SHP77 treated with DMSO at 0.1 percent for 48 hours (cell line): ENCODE measurements around the gene RTN4RL2.

ENCODE experiments used
- DNase-seq: peaks from one replicate; lab custom pipeline; 2025; lab: John Stamatoyannopoulos, UW

RTN4RL2 gene

DNA sequence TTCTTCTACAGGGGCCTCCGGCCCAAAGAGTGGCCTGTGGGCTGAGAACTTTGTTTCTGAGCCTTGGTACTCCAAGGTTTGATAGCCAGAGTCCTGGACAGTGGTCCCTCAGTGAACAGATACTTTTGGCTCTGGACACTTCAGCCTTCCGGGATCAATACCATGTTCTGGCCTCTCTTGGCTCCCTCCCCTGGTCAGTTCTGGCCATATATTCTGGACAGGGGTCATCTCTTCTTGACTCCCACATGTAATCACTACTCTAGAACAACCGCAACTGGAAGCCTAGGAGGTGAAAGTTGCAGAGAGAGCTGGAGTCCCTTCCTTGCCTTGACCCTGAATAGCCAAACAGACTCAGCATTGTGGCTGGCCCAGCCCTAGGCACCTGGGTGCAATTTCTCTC, 2.3 kb downstream of the RTN4RL2 start:
- DNase-seq = no peak

DNA sequence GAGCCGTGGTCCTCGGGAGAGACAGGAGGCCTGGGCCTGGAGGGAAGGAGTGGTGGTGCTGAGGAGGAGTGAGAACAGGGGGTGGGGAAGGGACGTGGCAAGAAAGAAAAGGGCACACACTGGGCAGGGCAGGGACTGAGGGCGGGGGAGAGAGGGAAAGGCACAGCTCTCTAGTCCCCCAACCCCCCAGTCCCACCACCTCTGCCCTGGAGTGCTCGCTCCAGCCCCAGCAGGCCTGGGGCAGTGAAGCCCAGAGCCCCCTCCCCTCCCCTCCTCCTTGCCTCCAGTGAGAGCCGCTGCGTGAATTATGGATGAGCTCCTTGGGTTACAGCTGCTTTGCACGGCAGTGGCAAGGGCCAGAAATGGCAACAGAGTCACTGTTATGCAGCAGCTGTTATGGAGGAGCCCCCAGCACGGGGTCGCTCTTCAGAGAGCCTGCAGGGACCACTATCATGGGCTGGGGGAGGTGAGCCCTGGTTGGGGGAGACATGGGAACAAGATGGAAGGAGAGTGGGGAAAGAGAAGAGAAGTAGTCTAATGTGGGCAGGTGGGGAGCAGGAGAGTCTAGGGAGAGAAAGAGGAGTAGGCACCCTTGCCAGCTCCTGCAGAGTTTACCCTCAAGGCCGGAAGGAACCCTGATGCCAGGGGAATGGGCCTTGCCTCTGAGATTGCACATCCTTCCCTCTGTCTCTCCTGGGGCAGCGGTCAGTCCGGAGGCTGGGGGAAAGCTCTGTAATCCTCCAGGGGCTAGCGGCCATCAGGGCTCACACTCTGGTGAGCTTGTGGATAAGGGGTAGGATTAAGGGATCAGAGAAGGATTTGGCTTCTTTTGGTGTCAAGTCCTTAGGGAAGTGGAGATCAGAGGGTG, 3.6 kb downstream of the RTN4RL2 start:
- no peak for DNase-seq

DNA sequence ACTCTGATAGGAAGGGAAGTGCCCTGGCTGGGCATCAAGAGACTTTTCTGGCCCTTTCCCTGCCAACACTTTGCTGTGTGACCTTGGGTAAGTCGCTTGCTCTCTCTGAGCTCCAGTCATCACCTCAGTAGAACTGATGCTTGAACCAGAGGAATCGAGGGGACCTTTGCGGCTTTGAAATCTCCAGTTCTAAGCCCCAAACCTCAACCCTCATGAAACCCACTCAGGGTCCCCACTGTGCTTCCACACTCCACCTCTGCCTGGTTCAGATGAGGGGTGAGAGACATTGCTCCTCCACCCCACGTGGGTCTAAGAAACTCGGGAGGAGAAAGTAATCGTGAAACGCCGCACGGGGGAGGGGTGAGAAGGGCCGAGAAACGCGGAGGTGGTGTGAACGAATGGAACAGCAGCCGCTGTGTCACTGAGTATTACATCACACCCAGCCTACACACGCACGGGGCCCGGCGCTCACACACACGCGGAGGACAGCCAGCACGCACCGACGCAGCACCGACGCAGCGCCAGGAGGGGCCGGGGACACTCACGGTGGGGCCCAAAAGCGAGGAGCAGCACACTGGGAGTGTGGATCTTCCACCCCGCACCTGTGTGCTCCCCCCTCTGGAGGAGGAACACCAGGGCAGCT, 4.3 kb downstream of the RTN4RL2 start:
- no peak for DNase-seq

DNA sequence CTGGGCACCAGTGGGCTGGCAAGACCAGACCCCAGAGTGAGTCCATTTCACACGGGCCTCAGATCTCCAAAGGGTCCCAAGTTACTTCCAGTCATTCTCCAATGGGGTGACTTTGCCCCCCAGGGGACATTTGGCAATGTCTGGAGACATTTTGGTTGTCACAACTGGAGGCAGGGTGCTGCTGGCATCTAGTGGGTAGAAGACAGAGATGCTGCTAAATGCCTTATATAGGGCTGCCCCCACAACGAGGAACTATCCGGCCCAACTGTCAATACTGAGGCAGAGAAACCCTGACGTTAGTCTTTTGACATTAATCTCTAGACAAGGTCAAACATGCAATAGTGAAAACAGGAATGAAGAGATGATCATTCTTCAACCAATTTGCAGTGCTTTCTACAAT, 6.4 kb downstream of the RTN4RL2 start:
- DNase-seq = no peak

DNA sequence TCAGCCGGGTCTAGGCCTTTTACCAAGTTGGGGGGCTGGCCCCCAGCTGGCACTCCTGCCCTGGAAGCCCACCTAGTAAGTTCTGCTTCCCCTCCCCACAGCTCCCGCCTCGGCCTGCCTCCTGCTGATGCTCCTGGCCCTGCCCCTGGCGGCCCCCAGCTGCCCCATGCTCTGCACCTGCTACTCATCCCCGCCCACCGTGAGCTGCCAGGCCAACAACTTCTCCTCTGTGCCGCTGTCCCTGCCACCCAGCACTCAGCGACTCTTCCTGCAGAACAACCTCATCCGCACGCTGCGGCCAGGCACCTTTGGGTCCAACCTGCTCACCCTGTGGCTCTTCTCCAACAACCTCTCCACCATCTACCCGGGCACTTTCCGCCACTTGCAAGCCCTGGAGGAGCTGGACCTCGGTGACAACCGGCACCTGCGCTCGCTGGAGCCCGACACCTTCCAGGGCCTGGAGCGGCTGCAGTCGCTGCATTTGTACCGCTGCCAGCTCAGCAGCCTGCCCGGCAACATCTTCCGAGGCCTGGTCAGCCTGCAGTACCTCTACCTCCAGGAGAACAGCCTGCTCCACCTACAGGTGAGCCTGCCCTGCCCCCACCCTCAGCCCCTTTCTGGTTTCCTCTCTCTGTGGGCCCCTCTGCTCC, 7.3 kb downstream of the RTN4RL2 start:
- DNase-seq = no peak

DNA sequence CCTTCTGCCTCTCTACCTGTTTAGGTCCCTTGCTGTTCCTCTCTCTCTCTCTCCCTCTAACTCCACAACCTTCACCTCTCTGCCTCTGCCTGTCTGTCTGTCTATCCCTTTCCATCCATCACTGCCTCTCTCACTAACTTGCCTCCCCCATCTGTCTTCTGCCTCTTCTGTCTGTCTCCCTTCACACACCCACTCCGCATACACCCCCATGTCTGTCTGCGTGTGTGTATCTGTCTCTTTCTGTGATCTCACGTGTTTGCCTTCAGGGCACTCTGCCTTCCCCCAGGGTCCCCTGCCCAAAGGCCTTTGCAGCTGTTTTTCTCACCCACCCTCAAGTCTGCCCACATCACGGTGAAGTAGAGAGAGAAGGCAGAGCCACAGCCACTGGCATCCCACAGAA, 7.9 kb downstream of the RTN4RL2 start:
- no peak for DNase-seq

DNA sequence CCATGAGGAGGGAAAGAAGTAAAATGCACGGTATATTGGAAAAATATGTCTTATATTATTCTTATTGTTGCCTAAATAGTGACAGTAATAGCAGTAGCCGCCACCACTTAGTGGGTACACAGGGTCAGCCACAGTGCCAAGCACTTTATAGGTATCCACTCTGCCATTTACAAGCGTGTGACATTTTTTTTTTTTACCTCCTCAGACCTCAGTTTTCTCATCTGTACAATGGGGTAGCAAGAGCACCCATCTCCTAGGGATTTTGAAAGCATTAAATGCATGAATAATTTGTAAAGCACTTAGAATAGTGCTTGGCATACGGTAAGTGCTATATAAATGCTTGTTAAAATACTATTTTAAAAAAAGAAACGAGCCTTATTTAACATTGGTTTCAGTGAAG, 8.9 kb downstream of the RTN4RL2 start:
- no peak for DNase-seq

DNA sequence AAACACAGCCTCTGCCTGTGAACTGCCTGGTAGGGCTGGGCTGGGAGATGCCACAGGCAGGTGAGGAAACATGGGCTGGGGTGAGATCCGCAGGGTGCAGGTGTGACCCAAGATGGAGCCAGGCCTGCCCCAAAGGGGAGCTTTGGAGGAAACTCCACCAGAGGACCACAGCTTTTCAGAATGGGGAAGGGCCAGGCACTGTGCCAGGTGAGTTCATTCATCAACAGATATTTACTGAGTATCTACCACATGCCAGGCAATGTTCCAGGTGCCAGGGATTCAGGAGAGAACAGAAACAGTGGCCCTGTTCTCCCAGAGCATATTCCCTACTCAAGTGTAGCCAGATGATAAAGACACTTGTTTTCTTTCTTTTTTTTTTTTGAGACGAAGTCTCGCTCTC, 11.2 kb downstream of the RTN4RL2 start:
- DNase-seq = no peak

DNA sequence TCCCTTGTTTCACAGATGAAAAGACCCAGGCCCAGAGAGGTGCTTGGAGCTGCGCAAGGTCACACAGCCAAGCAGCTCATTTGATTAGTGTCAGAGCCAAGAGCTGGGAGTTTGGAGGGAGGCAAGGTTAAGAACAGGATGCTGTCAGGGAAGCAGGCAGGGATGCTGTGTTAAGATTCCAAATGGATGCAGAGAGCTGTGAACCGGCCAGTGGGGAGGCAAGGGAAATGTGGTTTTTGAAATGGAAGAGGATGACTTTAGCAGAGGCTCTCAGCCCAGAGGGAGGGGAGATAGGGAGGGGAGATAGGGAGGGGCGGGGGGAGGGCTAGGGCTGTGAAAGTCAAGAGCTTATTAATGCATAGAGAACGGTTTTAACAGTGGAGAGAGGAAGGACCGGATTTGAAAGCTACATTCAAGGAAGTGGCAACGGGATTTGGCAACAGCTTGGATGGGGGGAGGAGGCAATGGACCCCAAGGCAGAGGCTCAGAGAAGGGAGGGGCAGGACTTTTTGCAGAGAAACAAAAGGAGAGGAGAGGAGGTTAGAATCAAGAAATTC, 13.0 kb downstream of the RTN4RL2 start:
- no peak for DNase-seq

DNA sequence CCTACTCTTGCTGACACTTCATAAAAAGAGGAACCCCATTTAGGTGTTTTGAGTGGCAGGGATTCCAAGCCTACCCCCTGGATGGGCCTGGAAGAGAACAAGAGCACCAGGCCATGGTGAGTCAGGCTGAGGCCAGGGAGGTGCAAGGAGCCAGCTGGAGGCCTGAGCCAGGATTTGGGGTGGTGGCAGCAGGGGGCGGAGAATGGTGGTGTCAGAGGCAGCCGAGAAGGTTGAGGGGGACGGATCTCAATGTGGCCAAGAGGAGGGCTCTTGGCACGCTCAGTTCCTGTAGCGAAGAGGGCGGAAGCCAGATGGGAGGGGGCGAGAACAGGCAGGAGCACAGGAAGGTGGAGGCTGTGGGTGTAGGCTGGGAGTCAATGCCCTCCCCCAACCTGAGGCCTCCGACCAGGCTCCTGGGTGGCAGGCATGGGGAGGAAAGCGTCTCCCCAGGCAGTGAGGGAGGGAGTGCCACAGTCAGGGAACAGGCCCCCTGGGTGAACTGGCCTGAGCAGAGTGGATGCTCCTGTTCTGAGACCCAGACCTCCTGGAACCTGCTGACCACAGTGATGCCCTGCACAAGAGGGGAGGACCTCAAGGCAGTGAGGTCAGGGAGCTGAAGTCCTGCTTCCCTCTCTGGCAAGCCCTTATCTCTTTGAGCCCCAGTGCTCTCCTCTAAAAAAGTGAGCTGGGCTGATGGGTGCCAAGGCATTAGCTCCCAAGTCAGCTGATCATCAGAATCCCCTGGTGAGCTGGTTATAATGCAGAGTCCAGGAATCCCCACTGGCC, 13.9 kb downstream of the RTN4RL2 start:
- DNase-seq = no peak

DNA sequence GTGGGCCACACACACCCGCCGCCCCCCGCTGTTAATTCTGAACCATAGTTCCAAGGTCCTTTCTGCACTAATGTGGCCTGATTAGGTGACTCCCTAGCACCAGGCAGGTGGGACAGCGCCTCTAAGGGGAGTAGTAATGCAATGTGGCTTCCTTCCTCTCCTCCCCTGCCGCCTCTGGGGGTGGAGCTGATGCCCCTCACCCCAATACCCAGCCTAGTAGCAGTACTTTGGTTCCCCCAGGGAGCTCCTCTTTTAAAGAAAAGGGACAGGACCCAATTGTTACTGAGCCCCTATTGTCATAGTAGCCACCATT, 14.4 kb downstream of the RTN4RL2 start:
- no peak for DNase-seq

DNA sequence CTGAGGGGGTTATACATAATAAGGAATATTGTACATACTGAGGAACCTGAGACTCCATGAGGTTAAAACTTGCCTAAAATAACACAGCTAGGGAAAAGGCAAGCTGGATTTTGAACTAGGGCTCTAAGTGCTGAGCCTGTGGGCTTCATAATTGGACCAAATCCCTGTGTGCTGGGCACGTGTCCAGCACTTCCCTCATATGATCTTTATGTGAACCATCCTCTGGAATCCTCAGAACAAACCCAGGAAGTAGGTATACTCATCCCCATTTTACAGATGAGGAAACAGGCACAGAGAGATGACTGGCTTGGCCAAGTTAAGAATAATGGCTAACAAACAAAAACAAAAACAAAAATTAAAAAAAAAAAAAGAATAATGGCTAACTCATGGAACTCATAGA, 14.9 kb downstream of the RTN4RL2 start:
- no peak for DNase-seq

DNA sequence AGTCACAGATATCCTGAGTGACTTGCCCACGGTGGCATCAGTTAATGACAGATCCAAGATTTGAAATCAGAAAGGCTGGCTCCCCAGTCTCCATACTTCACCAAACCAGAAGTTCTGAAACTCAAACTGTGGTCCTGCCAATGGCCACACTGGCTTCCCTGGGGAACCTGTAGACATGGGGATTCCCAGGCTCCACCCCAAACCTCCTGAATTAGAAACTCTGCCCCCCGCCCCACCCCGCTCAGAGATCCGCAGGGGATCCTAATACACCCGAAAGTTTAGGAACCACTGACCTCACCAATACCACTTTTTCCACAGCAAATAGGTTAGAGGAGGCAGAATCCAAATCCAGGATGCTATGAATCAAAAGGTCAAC, 15.3 kb downstream of the RTN4RL2 start:
- DNase-seq = no peak

DNA sequence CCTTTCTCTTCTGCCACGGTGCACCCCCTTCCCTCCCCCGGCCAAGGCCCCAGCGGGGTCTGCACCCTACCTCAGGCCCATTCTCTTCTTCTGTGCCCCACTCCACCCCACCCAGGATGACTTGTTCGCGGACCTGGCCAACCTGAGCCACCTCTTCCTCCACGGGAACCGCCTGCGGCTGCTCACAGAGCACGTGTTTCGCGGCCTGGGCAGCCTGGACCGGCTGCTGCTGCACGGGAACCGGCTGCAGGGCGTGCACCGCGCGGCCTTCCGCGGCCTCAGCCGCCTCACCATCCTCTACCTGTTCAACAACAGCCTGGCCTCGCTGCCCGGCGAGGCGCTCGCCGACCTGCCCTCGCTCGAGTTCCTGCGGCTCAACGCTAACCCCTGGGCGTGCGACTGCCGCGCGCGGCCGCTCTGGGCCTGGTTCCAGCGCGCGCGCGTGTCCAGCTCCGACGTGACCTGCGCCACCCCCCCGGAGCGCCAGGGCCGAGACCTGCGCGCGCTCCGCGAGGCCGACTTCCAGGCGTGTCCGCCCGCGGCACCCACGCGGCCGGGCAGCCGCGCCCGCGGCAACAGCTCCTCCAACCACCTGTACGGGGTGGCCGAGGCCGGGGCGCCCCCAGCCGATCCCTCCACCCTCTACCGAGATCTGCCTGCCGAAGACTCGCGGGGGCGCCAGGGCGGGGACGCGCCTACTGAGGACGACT, 15.9 kb downstream of the RTN4RL2 start:
- DNase-seq = no peak

DNA sequence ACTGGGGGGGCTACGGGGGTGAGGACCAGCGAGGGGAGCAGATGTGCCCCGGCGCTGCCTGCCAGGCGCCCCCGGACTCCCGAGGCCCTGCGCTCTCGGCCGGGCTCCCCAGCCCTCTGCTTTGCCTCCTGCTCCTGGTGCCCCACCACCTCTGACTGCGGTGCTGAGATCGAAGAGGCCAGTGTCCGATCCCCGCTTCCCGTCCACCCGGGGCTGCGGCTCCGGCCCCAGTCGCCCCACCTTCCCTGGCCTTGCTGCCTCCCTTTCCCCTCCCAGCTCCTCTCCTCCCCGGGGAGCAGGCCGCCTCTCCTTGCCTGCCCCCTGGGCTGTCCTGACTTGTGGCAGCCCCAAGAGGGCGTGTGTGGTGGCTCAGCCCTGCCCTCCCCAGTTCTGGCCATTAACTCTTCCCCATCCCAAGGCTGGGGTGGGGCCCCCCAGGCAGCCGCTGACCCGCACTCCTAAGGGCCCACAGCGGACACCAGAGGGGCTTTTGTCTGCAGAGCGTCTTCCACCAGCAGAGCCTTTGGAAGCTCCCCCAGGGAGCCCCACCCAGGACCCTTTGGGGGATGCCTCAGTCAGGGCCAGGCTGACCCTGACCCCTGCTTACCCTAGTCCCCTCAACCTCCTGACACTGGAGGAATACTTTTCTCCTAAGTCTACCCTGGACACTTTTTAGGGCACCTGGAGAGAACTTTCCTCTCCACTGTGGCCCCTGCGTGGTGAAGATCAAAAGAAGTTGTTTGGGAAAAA, 16.6 kb downstream of the RTN4RL2 start:
- DNase-seq = no peak

DNA sequence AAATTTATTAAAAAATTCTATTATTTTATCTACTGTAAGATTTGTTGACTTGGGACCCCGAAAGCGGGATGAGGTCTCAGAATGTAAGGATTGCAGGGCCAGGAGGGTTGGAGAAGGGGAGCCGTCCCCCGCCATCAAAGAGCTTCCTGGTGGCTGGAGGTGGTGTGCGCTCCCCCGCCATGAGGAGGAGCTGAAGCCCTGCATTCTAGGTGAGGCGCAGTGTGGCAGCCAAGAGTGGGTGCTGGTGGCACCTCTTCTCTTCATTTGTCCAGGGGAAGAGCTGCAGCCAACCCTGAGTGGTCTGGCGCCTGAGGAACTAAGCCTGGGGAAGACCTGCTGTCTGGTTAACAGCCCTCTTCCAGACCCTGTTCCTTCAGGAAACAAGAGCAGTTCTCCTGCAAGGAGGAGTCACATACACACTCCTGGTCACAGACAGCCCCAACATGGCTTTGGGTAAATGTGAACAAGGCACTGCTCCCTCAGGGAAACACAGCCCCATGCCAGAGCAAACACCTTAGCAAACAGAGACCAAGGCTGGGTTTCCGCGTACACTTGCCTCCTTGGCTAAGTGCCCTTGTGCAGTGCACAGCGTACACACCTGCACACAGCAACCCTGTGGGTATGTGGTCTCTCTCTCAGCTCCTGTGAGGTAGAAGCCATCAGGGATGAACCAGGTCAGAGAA, 17.3 kb downstream of the RTN4RL2 start:
- no peak for DNase-seq

DNA sequence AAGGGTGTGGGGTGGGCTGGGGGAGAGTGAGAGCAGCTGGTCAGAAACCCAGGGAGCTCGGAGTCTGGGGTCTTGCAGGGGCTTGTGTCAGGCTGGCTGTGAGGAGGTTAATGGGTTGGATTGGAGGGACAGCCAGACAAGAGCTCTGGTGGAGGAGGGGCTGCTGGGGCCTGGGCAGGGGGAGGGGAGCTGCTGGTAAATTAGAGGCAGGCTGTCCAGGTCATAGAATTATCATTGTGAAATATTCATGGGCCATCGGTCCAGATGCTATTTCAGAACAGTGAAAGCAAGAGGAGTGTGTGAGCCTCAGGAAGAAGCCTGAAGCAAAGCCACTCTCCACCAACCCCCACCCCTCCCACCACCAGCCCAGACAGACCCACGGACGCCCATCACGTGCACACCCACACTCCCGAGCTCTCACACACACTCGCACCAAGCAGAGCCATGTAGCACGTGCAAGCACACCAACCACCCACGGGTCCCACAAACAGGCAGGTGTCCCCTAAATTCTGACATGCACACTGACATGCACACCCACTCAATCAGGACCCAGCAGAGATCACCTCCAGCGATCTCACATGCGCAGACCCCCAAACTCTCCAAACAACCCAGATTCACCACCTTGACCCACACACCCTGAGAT, 18.8 kb downstream of the RTN4RL2 start:
- no peak for DNase-seq

DNA sequence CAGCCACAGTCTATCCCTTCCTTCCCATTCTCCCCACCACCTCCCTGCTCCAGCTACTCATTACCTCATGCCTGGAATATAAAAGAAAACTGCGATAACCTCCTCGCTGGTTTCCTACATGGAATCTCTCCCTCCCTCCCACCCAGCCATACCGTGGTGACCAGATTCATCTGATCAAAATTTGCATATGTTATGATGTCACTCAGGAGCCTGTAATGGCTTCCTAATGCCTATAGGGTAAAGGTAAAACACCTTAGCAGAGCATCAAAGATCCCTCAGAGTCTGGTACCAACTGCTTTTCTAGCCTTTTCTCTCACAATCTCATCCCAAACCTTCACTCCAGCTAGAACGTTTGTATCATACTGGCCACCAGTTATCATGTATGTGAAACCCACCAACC, 19.6 kb downstream of the RTN4RL2 start:
- no peak for DNase-seq

DNA sequence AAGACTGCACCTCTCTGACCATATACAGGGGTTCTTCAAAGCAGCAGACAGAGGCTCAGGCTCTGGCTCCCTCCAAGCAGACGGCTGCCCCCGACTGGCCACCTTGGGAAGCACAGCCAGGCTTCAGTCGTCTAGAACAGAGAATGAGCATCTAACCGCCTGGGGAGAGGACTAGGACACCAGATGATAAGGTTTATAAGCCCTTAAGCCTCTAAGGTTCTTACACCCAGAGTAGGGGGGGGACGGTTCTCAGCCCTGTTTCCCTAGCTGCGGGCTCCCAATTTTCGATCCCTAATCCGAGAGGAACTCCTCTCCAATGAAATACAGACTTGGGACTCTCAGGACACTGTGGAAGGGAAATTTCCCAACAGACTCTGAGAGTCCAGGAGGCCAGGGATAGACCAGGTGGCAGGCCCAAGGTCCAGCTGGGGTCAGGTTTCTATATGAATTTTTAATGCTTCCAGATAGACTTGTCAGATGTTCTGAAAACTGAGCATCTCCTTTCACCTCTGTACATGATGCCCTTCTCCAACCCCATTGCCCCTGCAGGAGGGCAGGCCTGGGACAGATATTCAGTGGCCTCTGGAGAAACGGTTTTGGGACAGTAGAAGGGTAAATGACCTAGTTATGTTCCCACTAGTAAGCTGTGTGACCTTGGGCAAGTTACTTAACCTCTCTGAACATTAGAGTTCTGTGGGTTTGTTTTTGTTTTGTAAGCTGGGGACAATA, 20.2 kb downstream of the RTN4RL2 start:
- DNase-seq = no peak
